WTC11 (cell line): ENCODE data around the gene SMPDL3A. TPM values are rescaled to one million over a fixed set of nuclear protein-coding genes. Genes with fewer than 3 reads are reported as not detected.

Source experiments
- ATAC-seq: fragments of 200-7000 bp; cut with Tn5 transposase; 2 replicates; pipeline ENCODE4 v1.10.0; 2021; ENCODE audit warnings: mild to moderate bottlenecking, moderate library complexity
- CTCF ChIA-PET: fragments of 300-600 bp; sonication (Branson Sonifier 250); formaldehyde crosslinking; loops from one replicate; lab custom pipeline; 2021; ENCODE audit warnings: antibody characterized with exemption; lab: Charles Lee
- POLR2A ChIA-PET: fragments of 350-600 bp; sonication (Branson Sonifier 250); formaldehyde crosslinking; loops from one replicate; lab custom pipeline; 2021; ENCODE audit warnings: antibody characterized with exemption; lab: Charles Lee
- DNase-seq: peaks from one replicate; pipeline ENCODE4 v3.0.0; 2021; ENCODE audit warnings: low spot score
- H3K27ac Mint-ChIP-seq: 2 replicates; pipeline ENCODE4 v1.8.0; 2021; ENCODE audit warnings: mixed read lengths
- H3K27me3 Mint-ChIP-seq: 2 replicates; pipeline ENCODE4 v1.8.0; 2021; ENCODE audit warnings: low read depth, mild to moderate bottlenecking, moderate library complexity, mixed read lengths
- H3K36me3 Mint-ChIP-seq: 2 replicates; pipeline ENCODE4 v1.8.0; 2021; ENCODE audit warnings: mixed read lengths
- H3K4me1 Mint-ChIP-seq: 2 replicates; pipeline ENCODE4 v1.8.0; 2022; ENCODE audit warnings: mixed read lengths
- H3K4me3 Mint-ChIP-seq: 2 replicates; pipeline ENCODE4 v1.8.0; 2021; ENCODE audit warnings: mild to moderate bottlenecking, moderate library complexity, mixed read lengths
- H3K9me3 Mint-ChIP-seq: 2 replicates; pipeline ENCODE4 v1.8.0; 2021; ENCODE audit warnings: mixed read lengths
- CDX4 ChIP-seq: fragments of 250-450 bp; sonication (Bioruptor Pico); IDR thresholded peaks from 2 replicates; pipeline ENCODE4 v1.9.0; 2021; ENCODE audit warnings: moderate library complexity, mild to moderate bottlenecking, inconsistent platforms, borderline replicate concordance
- CREB1 ChIP-seq: sonication (generic); formaldehyde crosslinking; IDR thresholded peaks from 2 replicates; pipeline ENCODE4 v1.8.0; 2023; ENCODE audit warnings: mild to moderate bottlenecking, missing genetic modification reagents
- CREM ChIP-seq: sonication (generic); formaldehyde crosslinking; IDR thresholded peaks from 2 replicates; pipeline ENCODE4 v1.8.1; 2022; ENCODE audit warnings: mild to moderate bottlenecking, missing genetic modification reagents, moderate library complexity
- ELF4 ChIP-seq: sonication (generic); formaldehyde crosslinking; IDR thresholded peaks from 2 replicates; pipeline ENCODE4 v1.8.1; 2022; ENCODE audit warnings: low read depth, mild to moderate bottlenecking, moderate library complexity, missing genetic modification reagents
- EMX1 ChIP-seq: fragments of 250-450 bp; sonication (Bioruptor Pico); IDR thresholded peaks from 2 replicates; pipeline ENCODE4 v1.8.0; 2021; ENCODE audit warnings: mild to moderate bottlenecking
- JAZF1 ChIP-seq: fragments of 250-450 bp; sonication (Bioruptor Pico); IDR thresholded peaks from 2 replicates; pipeline ENCODE4 v1.9.0; 2021; ENCODE audit warnings: moderate library complexity, mild to moderate bottlenecking, inconsistent platforms
- NFYB ChIP-seq: sonication (generic); formaldehyde crosslinking; conservative IDR thresholded peaks from 2 replicates; pipeline ENCODE4 v1.8.0; 2022; ENCODE audit warnings: low read depth, missing genetic modification reagents
- NR2C2 ChIP-seq: sonication (generic); formaldehyde crosslinking; IDR thresholded peaks from 2 replicates; pipeline ENCODE4 v1.8.0; 2022; ENCODE audit warnings: mild to moderate bottlenecking, missing genetic modification reagents
- NR3C1 ChIP-seq: sonication (generic); formaldehyde crosslinking; conservative IDR thresholded peaks from 2 replicates; pipeline ENCODE4 v1.8.1; 2023; ENCODE audit warnings: low read depth, mild to moderate bottlenecking, missing genetic modification reagents
- TP53 ChIP-seq: sonication (generic); formaldehyde crosslinking; IDR thresholded peaks from 2 replicates; pipeline ENCODE4 v1.8.1; 2023; ENCODE audit warnings: mild to moderate bottlenecking, missing genetic modification reagents
- ZMAT4 ChIP-seq: fragments of 250-450 bp; sonication (Bioruptor Pico); IDR thresholded peaks from 2 replicates; pipeline ENCODE4 v1.9.0; 2021; ENCODE audit warnings: mild to moderate bottlenecking
- ZNF423 ChIP-seq: fragments of 250-450 bp; sonication (Bioruptor Pico); IDR thresholded peaks from 2 replicates; pipeline ENCODE4 v2.1.2; 2022; ENCODE audit warnings: mild to moderate bottlenecking, moderate library complexity
- ZSCAN18 ChIP-seq: fragments of 250-450 bp; sonication (Bioruptor Pico); IDR thresholded peaks from 2 replicates; pipeline ENCODE4 v2.1.2; 2022; ENCODE audit warnings: mild to moderate bottlenecking, moderate library complexity
- total RNA-seq: library from RNA; stranded (reverse); gene quantifications from 3 replicates; pipeline ENCODE4 v1.2.3, GENCODE V29; 2021
- TF ChIP-seq, protein P1 (sequence below): sonication (generic); formaldehyde crosslinking; IDR thresholded peaks from 2 replicates; pipeline ENCODE4 v1.8.1; 2023; ENCODE audit warnings: mild to moderate bottlenecking, missing genetic modification reagents, moderate library complexity
- TF ChIP-seq, protein P2 (sequence below): sonication (generic); formaldehyde crosslinking; IDR thresholded peaks from 2 replicates; pipeline ENCODE4 v1.8.0; 2023; ENCODE audit warnings: missing genetic modification reagents, mild to moderate bottlenecking, borderline replicate concordance
- TF ChIP-seq, protein P3 (sequence below): fragments of 250-450 bp; sonication (Bioruptor Pico); IDR thresholded peaks from 2 replicates; pipeline ENCODE4 v1.9.0; 2021; ENCODE audit warnings: mild to moderate bottlenecking, borderline replicate concordance
- TF ChIP-seq, protein P4 (sequence below): sonication (generic); formaldehyde crosslinking; IDR thresholded peaks from 2 replicates; pipeline ENCODE4 v1.8.1; 2023; ENCODE audit warnings: mild to moderate bottlenecking, moderate library complexity, missing genetic modification reagents
- TF ChIP-seq, protein P5 (sequence below): sonication (generic); formaldehyde crosslinking; IDR thresholded peaks from 2 replicates; pipeline ENCODE4 v1.8.0; 2022; ENCODE audit warnings: mild to moderate bottlenecking, missing genetic modification reagents

The SMPDL3A gene
- total RNA-seq, 1 experiment from 2014 or later, result 2.1 TPM

- POLR2A ChIA-PET, result no interaction called here
- no peak overlapping the region for H3K27ac Mint-ChIP-seq
- peaks cover 4% of the 10 kb centered on the region for H3K27me3 Mint-ChIP-seq
- no peaks in the 10 kb centered on the region for H3K36me3 Mint-ChIP-seq
- no peaks in the 10 kb centered on the region for H3K9me3 Mint-ChIP-seq
- CTCF ChIA-PET, result interaction anchor here (0.8 kb wide), 1 partner anchor 8 kb away, joined by 5 read pairs; no protein-coding TSS in a partner anchor
- DNase-seq, result no peak
- no peak for ATAC-seq
- peaks cover 36% of the 10 kb centered on the region for H3K4me1 Mint-ChIP-seq
- TF ChIP-seq NR2C2, result no peak
- TF ChIP-seq ZMAT4 (CRISPR knock-in tag), result no peak
- TF ChIP-seq, protein P1, sequence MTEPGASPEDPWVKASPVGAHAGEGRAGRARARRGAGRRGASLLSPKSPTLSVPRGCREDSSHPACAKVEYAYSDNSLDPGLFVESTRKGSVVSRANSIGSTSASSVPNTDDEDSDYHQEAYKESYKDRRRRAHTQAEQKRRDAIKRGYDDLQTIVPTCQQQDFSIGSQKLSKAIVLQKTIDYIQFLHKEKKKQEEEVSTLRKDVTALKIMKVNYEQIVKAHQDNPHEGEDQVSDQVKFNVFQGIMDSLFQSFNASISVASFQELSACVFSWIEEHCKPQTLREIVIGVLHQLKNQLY, result no peak
- no peak for TF ChIP-seq ZNF423 (CRISPR knock-in tag)
- TF ChIP-seq ELF4 (CRISPR knock-in tag), result no peak
- no peak for TF ChIP-seq CREM (CRISPR knock-in tag)
- TF ChIP-seq CREB1 (CRISPR knock-in tag), result no peak
- TF ChIP-seq EMX1 (CRISPR knock-in tag), result no peak
- TF ChIP-seq, protein P2, sequence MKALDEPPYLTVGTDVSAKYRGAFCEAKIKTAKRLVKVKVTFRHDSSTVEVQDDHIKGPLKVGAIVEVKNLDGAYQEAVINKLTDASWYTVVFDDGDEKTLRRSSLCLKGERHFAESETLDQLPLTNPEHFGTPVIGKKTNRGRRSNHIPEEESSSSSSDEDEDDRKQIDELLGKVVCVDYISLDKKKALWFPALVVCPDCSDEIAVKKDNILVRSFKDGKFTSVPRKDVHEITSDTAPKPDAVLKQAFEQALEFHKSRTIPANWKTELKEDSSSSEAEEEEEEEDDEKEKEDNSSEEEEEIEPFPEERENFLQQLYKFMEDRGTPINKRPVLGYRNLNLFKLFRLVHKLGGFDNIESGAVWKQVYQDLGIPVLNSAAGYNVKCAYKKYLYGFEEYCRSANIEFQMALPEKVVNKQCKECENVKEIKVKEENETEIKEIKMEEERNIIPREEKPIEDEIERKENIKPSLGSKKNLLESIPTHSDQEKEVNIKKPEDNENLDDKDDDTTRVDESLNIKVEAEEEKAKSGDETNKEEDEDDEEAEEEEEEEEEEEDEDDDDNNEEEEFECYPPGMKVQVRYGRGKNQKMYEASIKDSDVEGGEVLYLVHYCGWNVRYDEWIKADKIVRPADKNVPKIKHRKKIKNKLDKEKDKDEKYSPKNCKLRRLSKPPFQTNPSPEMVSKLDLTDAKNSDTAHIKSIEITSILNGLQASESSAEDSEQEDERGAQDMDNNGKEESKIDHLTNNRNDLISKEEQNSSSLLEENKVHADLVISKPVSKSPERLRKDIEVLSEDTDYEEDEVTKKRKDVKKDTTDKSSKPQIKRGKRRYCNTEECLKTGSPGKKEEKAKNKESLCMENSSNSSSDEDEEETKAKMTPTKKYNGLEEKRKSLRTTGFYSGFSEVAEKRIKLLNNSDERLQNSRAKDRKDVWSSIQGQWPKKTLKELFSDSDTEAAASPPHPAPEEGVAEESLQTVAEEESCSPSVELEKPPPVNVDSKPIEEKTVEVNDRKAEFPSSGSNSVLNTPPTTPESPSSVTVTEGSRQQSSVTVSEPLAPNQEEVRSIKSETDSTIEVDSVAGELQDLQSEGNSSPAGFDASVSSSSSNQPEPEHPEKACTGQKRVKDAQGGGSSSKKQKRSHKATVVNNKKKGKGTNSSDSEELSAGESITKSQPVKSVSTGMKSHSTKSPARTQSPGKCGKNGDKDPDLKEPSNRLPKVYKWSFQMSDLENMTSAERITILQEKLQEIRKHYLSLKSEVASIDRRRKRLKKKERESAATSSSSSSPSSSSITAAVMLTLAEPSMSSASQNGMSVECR (CRISPR knock-in tag), result no peak
- TF ChIP-seq, protein P3, sequence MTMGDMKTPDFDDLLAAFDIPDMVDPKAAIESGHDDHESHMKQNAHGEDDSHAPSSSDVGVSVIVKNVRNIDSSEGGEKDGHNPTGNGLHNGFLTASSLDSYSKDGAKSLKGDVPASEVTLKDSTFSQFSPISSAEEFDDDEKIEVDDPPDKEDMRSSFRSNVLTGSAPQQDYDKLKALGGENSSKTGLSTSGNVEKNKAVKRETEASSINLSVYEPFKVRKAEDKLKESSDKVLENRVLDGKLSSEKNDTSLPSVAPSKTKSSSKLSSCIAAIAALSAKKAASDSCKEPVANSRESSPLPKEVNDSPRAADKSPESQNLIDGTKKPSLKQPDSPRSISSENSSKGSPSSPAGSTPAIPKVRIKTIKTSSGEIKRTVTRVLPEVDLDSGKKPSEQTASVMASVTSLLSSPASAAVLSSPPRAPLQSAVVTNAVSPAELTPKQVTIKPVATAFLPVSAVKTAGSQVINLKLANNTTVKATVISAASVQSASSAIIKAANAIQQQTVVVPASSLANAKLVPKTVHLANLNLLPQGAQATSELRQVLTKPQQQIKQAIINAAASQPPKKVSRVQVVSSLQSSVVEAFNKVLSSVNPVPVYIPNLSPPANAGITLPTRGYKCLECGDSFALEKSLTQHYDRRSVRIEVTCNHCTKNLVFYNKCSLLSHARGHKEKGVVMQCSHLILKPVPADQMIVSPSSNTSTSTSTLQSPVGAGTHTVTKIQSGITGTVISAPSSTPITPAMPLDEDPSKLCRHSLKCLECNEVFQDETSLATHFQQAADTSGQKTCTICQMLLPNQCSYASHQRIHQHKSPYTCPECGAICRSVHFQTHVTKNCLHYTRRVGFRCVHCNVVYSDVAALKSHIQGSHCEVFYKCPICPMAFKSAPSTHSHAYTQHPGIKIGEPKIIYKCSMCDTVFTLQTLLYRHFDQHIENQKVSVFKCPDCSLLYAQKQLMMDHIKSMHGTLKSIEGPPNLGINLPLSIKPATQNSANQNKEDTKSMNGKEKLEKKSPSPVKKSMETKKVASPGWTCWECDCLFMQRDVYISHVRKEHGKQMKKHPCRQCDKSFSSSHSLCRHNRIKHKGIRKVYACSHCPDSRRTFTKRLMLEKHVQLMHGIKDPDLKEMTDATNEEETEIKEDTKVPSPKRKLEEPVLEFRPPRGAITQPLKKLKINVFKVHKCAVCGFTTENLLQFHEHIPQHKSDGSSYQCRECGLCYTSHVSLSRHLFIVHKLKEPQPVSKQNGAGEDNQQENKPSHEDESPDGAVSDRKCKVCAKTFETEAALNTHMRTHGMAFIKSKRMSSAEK, result no peak
- no peak for TF ChIP-seq NR3C1 (CRISPR knock-in tag)
- no peak for TF ChIP-seq TP53
- H3K4me3 Mint-ChIP-seq, result no peak overlapping the region
Observed at GRCh38 chr6:122831511-122831910, 42.5 kb downstream of the SMPDL3A start.

DNA sequence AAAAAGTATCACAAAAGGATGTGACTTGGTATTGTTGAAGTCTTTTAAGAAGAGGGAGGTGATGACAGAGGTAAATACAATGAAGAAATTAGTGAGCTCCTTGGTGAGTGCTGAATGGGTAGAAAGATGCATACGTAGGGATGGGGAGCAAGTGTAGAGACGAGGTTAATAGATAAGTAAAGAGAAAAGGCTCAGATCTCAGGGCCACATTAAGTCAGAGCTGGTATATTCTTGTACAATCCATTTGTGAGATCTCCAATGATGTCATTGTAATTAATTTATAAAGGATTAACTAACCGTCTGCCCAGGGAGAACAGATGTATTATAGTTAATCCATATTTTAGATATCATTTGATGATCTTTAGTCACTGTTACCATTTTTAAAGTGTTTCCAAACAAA is 43.4 kb downstream of the SMPDL3A start:
- H3K36me3 Mint-ChIP-seq, result no peaks in the 10 kb centered on the region
- peaks cover 36% of the 10 kb centered on the region for H3K4me1 Mint-ChIP-seq
- H3K9me3 Mint-ChIP-seq, result no peaks in the 10 kb centered on the region
- no peak overlapping the region for H3K27ac Mint-ChIP-seq
- ATAC-seq (no peak), DNase-seq (no peak)
- TF ChIP-seq CDX4 (CRISPR knock-in tag), result no peak
- TF ChIP-seq EMX1 (CRISPR knock-in tag), result no peak
- TF ChIP-seq NFYB (CRISPR knock-in tag), result no peak
- TF ChIP-seq CREM (CRISPR knock-in tag), result no peak
- TF ChIP-seq, protein P4, sequence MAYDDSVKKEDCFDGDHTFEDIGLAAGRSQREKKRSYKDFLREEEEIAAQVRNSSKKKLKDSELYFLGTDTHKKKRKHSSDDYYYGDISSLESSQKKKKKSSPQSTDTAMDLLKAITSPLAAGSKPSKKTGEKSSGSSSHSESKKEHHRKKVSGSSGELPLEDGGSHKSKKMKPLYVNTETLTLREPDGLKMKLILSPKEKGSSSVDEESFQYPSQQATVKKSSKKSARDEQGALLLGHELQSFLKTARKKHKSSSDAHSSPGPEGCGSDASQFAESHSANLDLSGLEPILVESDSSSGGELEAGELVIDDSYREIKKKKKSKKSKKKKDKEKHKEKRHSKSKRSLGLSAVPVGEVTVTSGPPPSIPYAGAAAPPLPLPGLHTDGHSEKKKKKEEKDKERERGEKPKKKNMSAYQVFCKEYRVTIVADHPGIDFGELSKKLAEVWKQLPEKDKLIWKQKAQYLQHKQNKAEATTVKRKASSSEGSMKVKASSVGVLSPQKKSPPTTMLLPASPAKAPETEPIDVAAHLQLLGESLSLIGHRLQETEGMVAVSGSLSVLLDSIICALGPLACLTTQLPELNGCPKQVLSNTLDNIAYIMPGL (CRISPR knock-in tag), result no peak
- TF ChIP-seq NR3C1 (CRISPR knock-in tag), result no peak
- no peak for TF ChIP-seq ZSCAN18 (CRISPR knock-in tag)
- no peak for TF ChIP-seq JAZF1 (CRISPR knock-in tag)
- TF ChIP-seq, protein P5, sequence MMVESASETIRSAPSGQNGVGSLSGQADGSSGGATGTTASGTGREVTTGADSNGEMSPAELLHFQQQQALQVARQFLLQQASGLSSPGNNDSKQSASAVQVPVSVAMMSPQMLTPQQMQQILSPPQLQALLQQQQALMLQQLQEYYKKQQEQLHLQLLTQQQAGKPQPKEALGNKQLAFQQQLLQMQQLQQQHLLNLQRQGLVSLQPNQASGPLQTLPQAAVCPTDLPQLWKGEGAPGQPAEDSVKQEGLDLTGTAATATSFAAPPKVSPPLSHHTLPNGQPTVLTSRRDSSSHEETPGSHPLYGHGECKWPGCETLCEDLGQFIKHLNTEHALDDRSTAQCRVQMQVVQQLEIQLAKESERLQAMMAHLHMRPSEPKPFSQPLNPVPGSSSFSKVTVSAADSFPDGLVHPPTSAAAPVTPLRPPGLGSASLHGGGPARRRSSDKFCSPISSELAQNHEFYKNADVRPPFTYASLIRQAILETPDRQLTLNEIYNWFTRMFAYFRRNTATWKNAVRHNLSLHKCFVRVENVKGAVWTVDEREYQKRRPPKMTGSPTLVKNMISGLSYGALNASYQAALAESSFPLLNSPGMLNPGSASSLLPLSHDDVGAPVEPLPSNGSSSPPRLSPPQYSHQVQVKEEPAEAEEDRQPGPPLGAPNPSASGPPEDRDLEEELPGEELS, result no peak
- CTCF ChIA-PET, result no interaction called here
- H3K4me3 Mint-ChIP-seq, result no peak overlapping the region
- POLR2A ChIA-PET, result no interaction called here
- peaks cover 4% of the 10 kb centered on the region for H3K27me3 Mint-ChIP-seq
